ENCODE results near the gene CCDC192.

CCDC192 gene

GRCh38 chr5:127963233-127963632, 260.0 kb downstream of the CCDC192 start:
- DNase-seq, result no peak

- DNase-seq, result no peak
Observed at GRCh38 chr5:127963931-127964330, 260.7 kb downstream of the CCDC192 start.

GRCh38 chr5:127967323-127967982, 264.3 kb downstream of the CCDC192 start:
- DNase-seq, result no peak

GRCh38 chr5:127967983-127968592, 264.9 kb downstream of the CCDC192 start:
- no peak for DNase-seq

GRCh38 chr5:127969002-127969401, 265.8 kb downstream of the CCDC192 start:
- DNase-seq, result no peak

GRCh38 chr5:127969651-127970050, 266.5 kb downstream of the CCDC192 start:
- DNase-seq, result no peak

- DNase-seq, result no peak
Observed at GRCh38 chr5:127970081-127970480, 266.9 kb downstream of the CCDC192 start.

GRCh38 chr5:127970854-127971425, 267.7 kb downstream of the CCDC192 start:
- DNase-seq, result no peak

- no peak for DNase-seq
Observed at GRCh38 chr5:127975961-127976360, 272.8 kb downstream of the CCDC192 start.

- DNase-seq, result no peak
Observed at GRCh38 chr5:127976525-127976924, 273.3 kb downstream of the CCDC192 start.

- DNase-seq, result no peak
Observed at GRCh38 chr5:127976991-127977717, 274.0 kb downstream of the CCDC192 start.

GRCh38 chr5:127978738-127979300, 275.6 kb downstream of the CCDC192 start:
- DNase-seq, result no peak

- DNase-seq, result no peak
Observed at GRCh38 chr5:127979475-127979874, 276.3 kb downstream of the CCDC192 start.

GRCh38 chr5:127980843-127981242, 277.7 kb downstream of the CCDC192 start:
- no peak for DNase-seq

GRCh38 chr5:127981498-127981897, 278.3 kb downstream of the CCDC192 start:
- no peak for DNase-seq

- DNase-seq, result no peak
Observed at GRCh38 chr5:127985811-127986325, 282.7 kb downstream of the CCDC192 start.

GRCh38 chr5:127987354-127988145, 284.4 kb downstream of the CCDC192 start:
- no peak for DNase-seq

- no peak for DNase-seq
Observed at GRCh38 chr5:127988146-127988760, 285.1 kb downstream of the CCDC192 start.

Data from stimulated activated CD4-positive, alpha-beta T cell treated with anti-CD3 and anti-CD28 coated beads, Interleukin-1b, Interleukin-23, amount 100 ng/mL, for 48 hours (primary cell).